ENCODE data around the gene TLE4.

The TLE4 gene

GRCh38 chr9:79684059-79684458 lies 112.3 kb downstream of the TLE4 start:
- Histone ChIP-seq H2AFZ (ENCODE audit: low read depth, low read length, severe bottlenecking) (no peak overlapping the region), H3K9me2 (replicated peaks; ENCODE audit: insufficient read depth, low read length) (no peaks in the 10 kb centered on the region), H3K27me3 (ENCODE audit: low read length) (no peaks in the 10 kb centered on the region), H3K9me3 (ENCODE audit: insufficient read depth, low read length) (no peaks in the 10 kb centered on the region), H3K4me3 (ENCODE audit: insufficient read depth, low read length, poor library complexity, severe bottlenecking) (no peak overlapping the region), H3K36me3 (ENCODE audit: low read length) (no peaks in the 10 kb centered on the region), H4K20me1 (ENCODE audit: low read depth, low read length) (no peaks in the 10 kb centered on the region), H3K4me2 (ENCODE audit: low read depth, low read length, poor library complexity, severe bottlenecking) (no peak overlapping the region), H3K27ac (ENCODE audit: low read depth, low read length) (no peak overlapping the region), H3K79me2 (ENCODE audit: insufficient read depth, low read length) (no peaks in the 10 kb centered on the region), H3F3A (ENCODE audit: insufficient read depth) (no peaks in the 10 kb centered on the region), H3K9ac (ENCODE audit: low read length) (no peak overlapping the region)
- TF ChIP-seq EZH2phosphoT487 (conservative IDR thresholded peaks at IDR 0.05; ENCODE audit: low read length) = no peak
- TF ChIP-seq, protein P1, sequence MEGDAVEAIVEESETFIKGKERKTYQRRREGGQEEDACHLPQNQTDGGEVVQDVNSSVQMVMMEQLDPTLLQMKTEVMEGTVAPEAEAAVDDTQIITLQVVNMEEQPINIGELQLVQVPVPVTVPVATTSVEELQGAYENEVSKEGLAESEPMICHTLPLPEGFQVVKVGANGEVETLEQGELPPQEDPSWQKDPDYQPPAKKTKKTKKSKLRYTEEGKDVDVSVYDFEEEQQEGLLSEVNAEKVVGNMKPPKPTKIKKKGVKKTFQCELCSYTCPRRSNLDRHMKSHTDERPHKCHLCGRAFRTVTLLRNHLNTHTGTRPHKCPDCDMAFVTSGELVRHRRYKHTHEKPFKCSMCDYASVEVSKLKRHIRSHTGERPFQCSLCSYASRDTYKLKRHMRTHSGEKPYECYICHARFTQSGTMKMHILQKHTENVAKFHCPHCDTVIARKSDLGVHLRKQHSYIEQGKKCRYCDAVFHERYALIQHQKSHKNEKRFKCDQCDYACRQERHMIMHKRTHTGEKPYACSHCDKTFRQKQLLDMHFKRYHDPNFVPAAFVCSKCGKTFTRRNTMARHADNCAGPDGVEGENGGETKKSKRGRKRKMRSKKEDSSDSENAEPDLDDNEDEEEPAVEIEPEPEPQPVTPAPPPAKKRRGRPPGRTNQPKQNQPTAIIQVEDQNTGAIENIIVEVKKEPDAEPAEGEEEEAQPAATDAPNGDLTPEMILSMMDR (IDR thresholded peaks at IDR 0.05; ENCODE audit: insufficient read depth, low read length, poor library complexity, severe bottlenecking) = no peak

- H4K20me1 ChIP-seq (ENCODE audit: low read depth, low read length) = no peaks in the 10 kb centered on the region
- no peaks in the 10 kb centered on the region for H3K27me3 ChIP-seq (ENCODE audit: low read length)
- no peak overlapping the region for H3K27ac ChIP-seq (ENCODE audit: low read depth, low read length)
- no peaks in the 10 kb centered on the region for H3F3A ChIP-seq (ENCODE audit: insufficient read depth)
- no peaks in the 10 kb centered on the region for H3K79me2 ChIP-seq (ENCODE audit: insufficient read depth, low read length)
- H3K9me2 ChIP-seq (replicated peaks; ENCODE audit: insufficient read depth, low read length) = no peaks in the 10 kb centered on the region
- no peaks in the 10 kb centered on the region for H3K36me3 ChIP-seq (ENCODE audit: low read length)
- no peak overlapping the region for H3K9ac ChIP-seq (ENCODE audit: low read length)
- H3K4me2 ChIP-seq (ENCODE audit: low read depth, low read length, poor library complexity, severe bottlenecking) = no peak overlapping the region
- no peaks in the 10 kb centered on the region for H3K9me3 ChIP-seq (ENCODE audit: insufficient read depth, low read length)
- H3K4me3 ChIP-seq (ENCODE audit: insufficient read depth, low read length, poor library complexity, severe bottlenecking) = no peak overlapping the region
- no peak overlapping the region for H2AFZ ChIP-seq (ENCODE audit: low read depth, low read length, severe bottlenecking)
- TF ChIP-seq EZH2phosphoT487 (conservative IDR thresholded peaks at IDR 0.05; ENCODE audit: low read length) = no peak
- TF ChIP-seq, protein P1 (IDR thresholded peaks at IDR 0.05; ENCODE audit: insufficient read depth, low read length, poor library complexity, severe bottlenecking) = no peak
These were observed 113.2 kb downstream of the TLE4 start for GRCh38 chr9:79684711-79685575.

DNA sequence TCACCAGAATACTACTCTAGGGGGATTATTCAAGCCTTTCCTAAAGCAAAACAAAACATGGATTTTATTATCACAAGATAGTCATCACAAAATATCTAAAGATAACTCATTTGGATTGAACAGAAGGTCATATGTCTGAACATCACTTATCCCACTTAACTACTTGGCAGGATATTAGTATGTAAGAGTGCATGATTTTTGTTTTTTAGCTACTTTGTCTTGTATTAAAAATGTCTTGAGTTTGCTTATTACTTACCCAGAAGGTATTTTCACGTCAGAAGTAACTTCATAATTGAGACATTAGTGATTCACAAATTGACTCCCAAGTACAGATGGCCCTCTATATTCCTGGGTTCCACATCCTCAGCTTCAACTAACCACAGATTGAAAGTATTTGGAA lies 113.8 kb downstream of the TLE4 start:
- no peak for TF ChIP-seq EZH2phosphoT487 (conservative IDR thresholded peaks at IDR 0.05; ENCODE audit: low read length)
- TF ChIP-seq, protein P1 (IDR thresholded peaks at IDR 0.05; ENCODE audit: insufficient read depth, low read length, poor library complexity, severe bottlenecking) = no peak
- no peaks in the 10 kb centered on the region for H3K27me3 ChIP-seq (ENCODE audit: low read length)
- H3K27ac ChIP-seq (ENCODE audit: low read depth, low read length) = no peak overlapping the region
- no peaks in the 10 kb centered on the region for H3K9me3 ChIP-seq (ENCODE audit: insufficient read depth, low read length)
- no peak overlapping the region for H3K4me3 ChIP-seq (ENCODE audit: insufficient read depth, low read length, poor library complexity, severe bottlenecking)
- H2AFZ ChIP-seq (ENCODE audit: low read depth, low read length, severe bottlenecking) = no peak overlapping the region
- no peak overlapping the region for H3K4me2 ChIP-seq (ENCODE audit: low read depth, low read length, poor library complexity, severe bottlenecking)
- H3F3A ChIP-seq (ENCODE audit: insufficient read depth) = no peaks in the 10 kb centered on the region
- no peak overlapping the region for H3K9ac ChIP-seq (ENCODE audit: low read length)
- no peaks in the 10 kb centered on the region for H4K20me1 ChIP-seq (ENCODE audit: low read depth, low read length)
- no peaks in the 10 kb centered on the region for H3K9me2 ChIP-seq (replicated peaks; ENCODE audit: insufficient read depth, low read length)
- no peaks in the 10 kb centered on the region for H3K36me3 ChIP-seq (ENCODE audit: low read length)
- no peaks in the 10 kb centered on the region for H3K79me2 ChIP-seq (ENCODE audit: insufficient read depth, low read length)

All from SU-DHL-6 (cell line).